Measurements from ENCODE around the gene KCTD4.
"Not testable (repeated sequence)": the region's sequence is repeated elsewhere in the genome, so short reads cannot be mapped to it uniquely, and the experiment has no call there.

Gene KCTD4

GRCh38 chr13:45215392-45216077 lies 14.7 kb upstream of the KCTD4 start:
- DNase-seq: no peak

- no peak for DNase-seq
Observed at GRCh38 chr13:45209229-45209628, 8.4 kb upstream of the KCTD4 start.

GRCh38 chr13:45208132-45208531 lies 7.3 kb upstream of the KCTD4 start:
- no peak for DNase-seq

- DNase-seq: peak; percentile 31
Observed at GRCh38 chr13:45207319-45207718, 6.5 kb upstream of the KCTD4 start.

GRCh38 chr13:45206340-45206739 lies 5.5 kb upstream of the KCTD4 start:
- no peak for DNase-seq

GRCh38 chr13:45205124-45205523 lies 4.3 kb upstream of the KCTD4 start:
- DNase-seq: no peak

GRCh38 chr13:45199711-45200110 lies 1.1 kb downstream of the KCTD4 start:
- no peak for DNase-seq

GRCh38 chr13:45198924-45199323 lies 1.9 kb downstream of the KCTD4 start:
- DNase-seq: no peak

GRCh38 chr13:45198041-45198440 lies 2.8 kb downstream of the KCTD4 start:
- no peak for DNase-seq

GRCh38 chr13:45196622-45197021 lies 4.2 kb downstream of the KCTD4 start:
- no peak for DNase-seq

- DNase-seq: no peak
Observed at GRCh38 chr13:45196096-45196495, 4.7 kb downstream of the KCTD4 start.

- DNase-seq: peak; percentile 26
Observed at GRCh38 chr13:45195421-45195820, 5.4 kb downstream of the KCTD4 start.

- DNase-seq: peak; percentile 88
Observed at GRCh38 chr13:45194081-45194939, 6.5 kb downstream of the KCTD4 start.

- DNase-seq: no peak
Observed at GRCh38 chr13:45191874-45192273, 9.0 kb downstream of the KCTD4 start.

GRCh38 chr13:45189511-45189910 lies 11.3 kb downstream of the KCTD4 start:
- DNase-seq: not testable (repeated sequence)

GRCh38 chr13:45189077-45189476 lies 11.8 kb downstream of the KCTD4 start:
- not testable (repeated sequence) for DNase-seq

- no peak for DNase-seq
Observed at GRCh38 chr13:45185286-45185685, 15.6 kb downstream of the KCTD4 start.

- no peak for DNase-seq
Observed at GRCh38 chr13:45184693-45185092, 16.2 kb downstream of the KCTD4 start.

GRCh38 chr13:45180713-45181601 lies 19.9 kb downstream of the KCTD4 start:
- DNase-seq: no peak

- no peak for DNase-seq
Observed at GRCh38 chr13:45180303-45180702, 20.5 kb downstream of the KCTD4 start.

GRCh38 chr13:45179428-45179827 lies 21.4 kb downstream of the KCTD4 start:
- DNase-seq: no peak

GRCh38 chr13:45178349-45179162 lies 22.3 kb downstream of the KCTD4 start:
- no peak for DNase-seq

Data from midbrain (tissue), 1 donor.